HG03558 (cell line): ENCODE measurements around the gene TWF2.

Source experiments
- ATAC-seq: cut with Tn5 transposase; IDR thresholded peaks from one replicate; pipeline ENCODE4 v1.9.1; 2021; ENCODE audit warnings: moderate number of reproducible peaks; ENCODE audit not compliant: unreplicated experiment; ENCODE audit errors: extremely low read depth

The TWF2 gene

GRCh38 chr3:52259448-52259847, 20.5 kb upstream of the TWF2 start:
- no peak for ATAC-seq

GRCh38 chr3:52259035-52259434, 20.1 kb upstream of the TWF2 start:
- ATAC-seq, result no peak

GRCh38 chr3:52257911-52258310, 19.0 kb upstream of the TWF2 start:
- ATAC-seq, result no peak

GRCh38 chr3:52256622-52257021, 17.7 kb upstream of the TWF2 start:
- no peak for ATAC-seq

- ATAC-seq, result no peak
Measured at GRCh38 chr3:52256159-52256558, 17.2 kb upstream of the TWF2 start.

GRCh38 chr3:52254608-52255007, 15.7 kb upstream of the TWF2 start:
- ATAC-seq, result no peak

GRCh38 chr3:52253314-52254304, 14.7 kb upstream of the TWF2 start:
- ATAC-seq, result peak; percentile 80

- ATAC-seq, result no peak
Measured at GRCh38 chr3:52250122-52250521, 11.2 kb upstream of the TWF2 start.

- ATAC-seq, result no peak
Measured at GRCh38 chr3:52249683-52250082, 10.7 kb upstream of the TWF2 start.

GRCh38 chr3:52248816-52249547, 10.0 kb upstream of the TWF2 start:
- ATAC-seq, result no peak

- ATAC-seq, result no peak
Measured at GRCh38 chr3:52248165-52248541, 9.2 kb upstream of the TWF2 start.

- no peak for ATAC-seq
Measured at GRCh38 chr3:52247409-52248164, 8.6 kb upstream of the TWF2 start.

- ATAC-seq, result no peak
Measured at GRCh38 chr3:52246728-52247408, 7.9 kb upstream of the TWF2 start.

- no peak for ATAC-seq
Measured at GRCh38 chr3:52246264-52246620, 7.3 kb upstream of the TWF2 start.

- no peak for ATAC-seq
Measured at GRCh38 chr3:52245322-52246263, 6.6 kb upstream of the TWF2 start, which contains the start of gene PPM1M. Gene PPM1M, plus strand, starts transcription at chr3:52245759. Its CDS starts 66 bp downstream, at chr3:52245825.

- no peak for ATAC-seq
Measured at GRCh38 chr3:52243791-52244628, 5.1 kb upstream of the TWF2 start.

GRCh38 chr3:52242039-52242438, 3.1 kb upstream of the TWF2 start:
- no peak for ATAC-seq

- no peak for ATAC-seq
Measured at GRCh38 chr3:52240886-52241370, 2.0 kb upstream of the TWF2 start.
